Osteoblast (primary cell): ENCODE measurements around the gene MESD. TPM values are rescaled to one million over a fixed set of nuclear protein-coding genes. Genes with fewer than 3 reads are reported as not detected.

ENCODE experiments used
- DNase-seq: peaks from one replicate; pipeline ENCODE4 v3.0.0; 2011; ENCODE audit warnings: low spot score, mixed read lengths; ENCODE audit not compliant: insufficient read length; ENCODE audit errors: missing footprints
- H2AFZ ChIP-seq: 2 replicates; pipeline ENCODE4 v1.6.0; 2011; ENCODE audit warnings: mild to moderate bottlenecking, low read length
- H3K27ac ChIP-seq: 2 replicates; pipeline ENCODE4 v1.5.1; 2011; ENCODE audit warnings: mild to moderate bottlenecking, low read depth, low read length, moderate library complexity
- H3K27me3 ChIP-seq: 2 replicates; pipeline ENCODE4 v1.6.0; 2012; ENCODE audit warnings: mild to moderate bottlenecking, control low read depth, inconsistent platforms, low read length, moderate library complexity; ENCODE audit not compliant: insufficient read depth
- H3K36me3 ChIP-seq: 2 replicates; pipeline ENCODE4 v1.5.1; 2011; ENCODE audit warnings: mild to moderate bottlenecking, low read length, control low read depth, moderate library complexity; ENCODE audit not compliant: insufficient read depth
- H3K4me1 ChIP-seq: 2 replicates; pipeline ENCODE4 v1.5.1; 2011; ENCODE audit warnings: mild to moderate bottlenecking, low read length, control low read depth, moderate library complexity; ENCODE audit not compliant: insufficient read depth
- H3K4me2 ChIP-seq: 2 replicates; pipeline ENCODE4 v1.6.0; 2011; ENCODE audit warnings: mild to moderate bottlenecking, low read length; ENCODE audit not compliant: insufficient read depth
- H3K4me3 ChIP-seq: fragments of 200-600 bp; sonication (generic); 3 replicates; pipeline ENCODE4 v1.5.1; 2012; ENCODE audit warnings: mild to moderate bottlenecking, low read length, inconsistent platforms; ENCODE audit not compliant: insufficient read depth
- H3K79me2 ChIP-seq: 2 replicates; pipeline ENCODE4 v1.6.0; 2012; ENCODE audit warnings: mild to moderate bottlenecking, low read length, control low read depth, inconsistent platforms; ENCODE audit not compliant: insufficient read depth
- H3K9me3 ChIP-seq: 2 replicates; pipeline ENCODE4 v1.5.1; 2011; ENCODE audit warnings: low read depth, low read length, control low read depth
- H4K20me1 ChIP-seq: 2 replicates; pipeline ENCODE4 v1.6.0; 2012; ENCODE audit warnings: mild to moderate bottlenecking, low read length, control low read depth; ENCODE audit not compliant: insufficient read depth
- total RNA-seq: library from RNA; depleted of rRNA; stranded (reverse); fragments of >200 nt; gene quantifications from 2 replicates; pipeline ENCODE4 v1.2.3, GENCODE V29; 2012
- TF ChIP-seq, protein P1 (sequence below): IDR thresholded peaks from 2 replicates; pipeline ENCODE4 v1.5.1; 2011; ENCODE audit warnings: mild to moderate bottlenecking, low read depth, low read length, moderate library complexity; ENCODE audit errors: extremely low read depth

The MESD gene
- total RNA-seq, 1 donor, result 16.6 TPM

DNA sequence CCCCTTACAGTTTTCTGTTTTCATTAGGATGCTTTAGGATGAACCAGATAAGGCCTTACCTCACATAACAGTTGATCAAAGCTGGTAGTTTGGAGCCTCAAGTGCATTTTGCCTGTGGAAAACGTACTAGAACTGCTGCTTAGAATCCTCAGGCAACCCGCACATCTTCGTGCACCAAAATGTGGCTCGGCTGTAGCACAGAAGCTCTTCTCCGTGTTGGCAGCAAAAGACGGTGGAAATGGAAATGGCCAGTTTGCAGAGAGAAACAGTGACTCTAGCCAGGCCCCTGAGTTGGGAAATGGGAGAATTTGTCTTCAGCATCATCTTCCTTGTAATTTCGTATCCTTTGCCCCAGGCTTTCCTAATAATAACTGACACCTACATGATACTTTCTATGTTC, 31.7 kb upstream of the MESD start:
- TF ChIP-seq, protein P1, sequence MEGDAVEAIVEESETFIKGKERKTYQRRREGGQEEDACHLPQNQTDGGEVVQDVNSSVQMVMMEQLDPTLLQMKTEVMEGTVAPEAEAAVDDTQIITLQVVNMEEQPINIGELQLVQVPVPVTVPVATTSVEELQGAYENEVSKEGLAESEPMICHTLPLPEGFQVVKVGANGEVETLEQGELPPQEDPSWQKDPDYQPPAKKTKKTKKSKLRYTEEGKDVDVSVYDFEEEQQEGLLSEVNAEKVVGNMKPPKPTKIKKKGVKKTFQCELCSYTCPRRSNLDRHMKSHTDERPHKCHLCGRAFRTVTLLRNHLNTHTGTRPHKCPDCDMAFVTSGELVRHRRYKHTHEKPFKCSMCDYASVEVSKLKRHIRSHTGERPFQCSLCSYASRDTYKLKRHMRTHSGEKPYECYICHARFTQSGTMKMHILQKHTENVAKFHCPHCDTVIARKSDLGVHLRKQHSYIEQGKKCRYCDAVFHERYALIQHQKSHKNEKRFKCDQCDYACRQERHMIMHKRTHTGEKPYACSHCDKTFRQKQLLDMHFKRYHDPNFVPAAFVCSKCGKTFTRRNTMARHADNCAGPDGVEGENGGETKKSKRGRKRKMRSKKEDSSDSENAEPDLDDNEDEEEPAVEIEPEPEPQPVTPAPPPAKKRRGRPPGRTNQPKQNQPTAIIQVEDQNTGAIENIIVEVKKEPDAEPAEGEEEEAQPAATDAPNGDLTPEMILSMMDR, result no peak

DNA sequence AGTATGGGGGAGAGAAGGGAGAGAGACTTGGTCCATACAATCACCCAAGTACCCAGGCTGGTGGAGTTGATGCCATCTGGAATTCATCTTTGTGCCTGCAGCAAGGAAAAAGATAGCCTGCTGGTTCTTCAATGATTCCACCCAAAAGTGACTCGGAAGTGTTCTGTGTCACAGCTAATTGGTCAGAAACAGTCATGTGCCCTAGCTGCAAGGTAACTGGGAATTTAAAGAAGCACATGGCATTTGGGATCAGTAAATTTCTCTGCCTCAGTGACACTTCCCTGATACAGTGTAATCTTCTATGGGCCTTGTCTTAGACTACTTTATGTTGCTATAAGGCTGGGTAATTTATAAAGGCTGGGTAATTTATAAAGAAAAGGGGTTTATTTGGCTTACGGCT, 28.6 kb upstream of the MESD start:
- Histone ChIP-seq H3K4me3 (no peak overlapping the region), H3K27me3 (no peaks in the 10 kb centered on the region), H3K4me1 (peaks cover 3% of the 10 kb centered on the region), H4K20me1 (no peaks in the 10 kb centered on the region), H3K9me3 (no peaks in the 10 kb centered on the region), H3K36me3 (no peaks in the 10 kb centered on the region), H2AFZ (no peak overlapping the region), H3K4me2 (no peak overlapping the region), H3K79me2 (no peaks in the 10 kb centered on the region), H3K27ac (no peak overlapping the region)
- TF ChIP-seq, protein P1, result no peak
- no peak for DNase-seq

More for the DNA sequence above, 31.7 kb upstream of the MESD start:
- Histone ChIP-seq H3K79me2 (no peaks in the 10 kb centered on the region), H3K4me3 (no peak overlapping the region), H4K20me1 (no peaks in the 10 kb centered on the region), H3K27me3 (no peaks in the 10 kb centered on the region), H3K36me3 (no peaks in the 10 kb centered on the region), H3K4me1 (peaks cover 14% of the 10 kb centered on the region), H3K27ac (no peak overlapping the region), H3K9me3 (no peaks in the 10 kb centered on the region), H2AFZ (no peak overlapping the region), H3K4me2 (no peak overlapping the region)
- DNase-seq, result no peak

DNA sequence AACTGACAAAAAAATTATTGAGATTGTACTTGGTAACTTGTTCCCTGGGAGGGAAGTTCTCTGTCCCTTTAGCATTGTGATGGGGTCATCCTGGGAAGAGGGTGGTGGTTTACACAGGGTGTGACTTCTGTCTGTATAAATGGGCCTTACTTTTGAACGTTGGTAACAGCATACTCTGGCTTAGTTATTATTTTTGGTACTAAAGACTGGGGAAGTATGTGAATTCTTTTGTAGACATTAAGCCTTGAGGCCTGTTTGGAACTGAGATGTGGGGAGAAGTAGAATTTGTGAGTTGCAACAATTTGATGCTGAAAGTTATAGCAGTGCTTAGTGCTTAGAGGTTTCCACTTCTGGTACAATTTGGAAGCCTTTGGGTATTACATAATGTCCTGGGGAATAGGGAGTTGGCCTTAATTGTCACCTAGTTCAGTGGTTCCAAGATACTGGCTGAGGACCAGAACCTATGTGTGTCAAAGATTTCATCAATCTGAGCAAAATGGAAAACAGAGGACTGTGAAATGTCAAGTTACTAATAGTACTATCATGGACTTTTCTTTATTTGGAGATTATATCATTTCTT, 27.0 kb upstream of the MESD start:
- no peaks in the 10 kb centered on the region for H4K20me1 ChIP-seq
- H3K27ac ChIP-seq, result no peak overlapping the region
- no peak for DNase-seq
- H3K4me3 ChIP-seq, result no peak overlapping the region
- no peaks in the 10 kb centered on the region for H3K36me3 ChIP-seq
- H2AFZ ChIP-seq, result no peak overlapping the region
- no peak overlapping the region for H3K4me2 ChIP-seq
- no peaks in the 10 kb centered on the region for H3K9me3 ChIP-seq
- TF ChIP-seq, protein P1, result no peak
- H3K79me2 ChIP-seq, result no peaks in the 10 kb centered on the region
- H3K27me3 ChIP-seq, result no peaks in the 10 kb centered on the region
- no peaks in the 10 kb centered on the region for H3K4me1 ChIP-seq

DNA sequence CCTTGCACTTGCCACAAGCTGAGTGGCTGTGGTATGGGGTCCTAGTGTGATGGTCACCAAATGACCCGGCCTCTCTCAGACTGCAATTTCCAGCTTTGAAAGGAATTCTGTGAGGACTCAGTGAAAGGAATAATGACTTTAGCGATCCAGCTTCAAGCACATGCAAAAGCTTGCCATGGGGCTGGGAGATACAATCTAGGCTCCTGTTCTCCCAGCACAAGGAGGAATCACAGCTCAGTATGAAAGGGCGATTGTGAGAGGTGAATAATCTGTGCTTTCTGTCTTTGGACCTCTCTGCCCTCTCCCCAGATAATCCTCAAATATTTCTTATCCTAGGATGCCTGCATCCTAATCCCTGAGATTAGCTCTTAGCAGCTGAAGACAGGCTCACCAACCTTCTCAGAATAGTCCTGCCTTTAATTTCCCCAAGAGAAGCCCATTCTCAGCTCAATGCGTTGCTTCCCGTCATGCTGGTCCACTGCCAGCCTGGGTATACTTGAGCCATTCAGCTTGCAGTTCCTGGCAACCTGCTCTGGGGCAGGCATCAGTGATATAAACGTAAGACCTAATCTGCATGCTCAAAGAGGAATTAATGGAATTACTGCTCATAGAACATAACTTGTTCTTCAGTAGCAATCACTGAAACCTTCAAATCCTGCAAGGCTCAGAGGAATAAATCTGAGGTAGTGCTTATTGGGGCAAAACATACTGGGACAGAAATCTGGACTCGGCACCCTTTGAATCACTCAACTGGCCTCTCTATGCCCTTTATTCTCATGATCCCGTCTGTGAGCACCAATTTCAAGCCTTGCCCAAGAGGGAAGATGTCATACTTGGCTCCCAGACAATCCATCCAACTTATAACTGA, 26.2 kb upstream of the MESD start:
- DNase-seq, result no peak

More for the DNA sequence above, 26.2 kb upstream of the MESD start:
- Histone ChIP-seq H3K4me2 (no peak overlapping the region), H3K27me3 (no peaks in the 10 kb centered on the region), H4K20me1 (no peaks in the 10 kb centered on the region), H3K36me3 (no peaks in the 10 kb centered on the region), H2AFZ (no peak overlapping the region), H3K79me2 (no peaks in the 10 kb centered on the region), H3K27ac (no peak overlapping the region), H3K9me3 (no peaks in the 10 kb centered on the region), H3K4me1 (no peaks in the 10 kb centered on the region), H3K4me3 (no peak overlapping the region)
- TF ChIP-seq, protein P1, result no peak
